GM13977 (cell line): ENCODE data around the gene TBC1D9.

Source experiments
- DNase-seq: peaks from one replicate; pipeline ENCODE4 v3.0.0; 2012; ENCODE audit warnings: low spot score
- CTCF ChIP-seq: IDR thresholded peaks from 2 replicates; pipeline ENCODE4 v1.5.1; 2012; ENCODE audit warnings: mild to moderate bottlenecking, control low read depth; ENCODE audit not compliant: insufficient read depth; ENCODE audit errors: extremely low read depth, missing control alignments
- in situ Hi-C: fragments of 300-500 bp; cut with MboI; formaldehyde crosslinking; loops from one replicate; pipeline ENCODE4 v1.12.0; 2022; ENCODE audit warnings: low sequenced_read_pairs, low pct_unique_long_range_greater_than_20kb, mixed read lengths, inconsistent platforms; ENCODE audit not compliant: unreplicated experiment

Gene TBC1D9

GRCh38 chr4:140666889-140667614 lies 89.1 kb downstream of the TBC1D9 start:
- DNase-seq, result no peak
- in situ Hi-C loops, result no loop called here
- no peak for TF ChIP-seq CTCF

GRCh38 chr4:140662082-140662869 lies 93.9 kb downstream of the TBC1D9 start:
- DNase-seq, result no peak
- in situ Hi-C loops, result no loop called here
- no peak for TF ChIP-seq CTCF

- no peak for TF ChIP-seq CTCF
- in situ Hi-C loops, result no loop called here
- no peak for DNase-seq
Observed at GRCh38 chr4:140661550-140661949, 94.6 kb downstream of the TBC1D9 start.

GRCh38 chr4:140659943-140660700 lies 96.1 kb downstream of the TBC1D9 start:
- DNase-seq, result no peak
- no peak for TF ChIP-seq CTCF
- in situ Hi-C loops, result no loop called here

- TF ChIP-seq CTCF, result no peak
- in situ Hi-C loops, result no loop called here
- no peak for DNase-seq
Observed at GRCh38 chr4:140654495-140654814, 101.7 kb downstream of the TBC1D9 start.

GRCh38 chr4:140653718-140654494 lies 102.3 kb downstream of the TBC1D9 start:
- no peak for TF ChIP-seq CTCF
- in situ Hi-C loops, result no loop called here
- no peak for DNase-seq
